ENCODE measurements around the gene SMARCA4.
"Not testable (repeated sequence)": the region's sequence is repeated elsewhere in the genome, so short reads cannot be mapped to it uniquely, and the experiment has no call there.

Gene SMARCA4

GRCh38 chr19:11041194-11041593 lies 80.4 kb downstream of the SMARCA4 start:
- no peak for DNase-seq

- DNase-seq = no peak
These were observed 81.3 kb downstream of the SMARCA4 start for GRCh38 chr19:11041966-11042627.

GRCh38 chr19:11044431-11044830 lies 83.6 kb downstream of the SMARCA4 start:
- no peak for DNase-seq

- DNase-seq = no peak
These were observed 84.7 kb downstream of the SMARCA4 start for GRCh38 chr19:11045536-11045935.

GRCh38 chr19:11046605-11047354 lies 86.0 kb downstream of the SMARCA4 start:
- no peak for DNase-seq

GRCh38 chr19:11047866-11048265 lies 87.0 kb downstream of the SMARCA4 start:
- DNase-seq = no peak

GRCh38 chr19:11050323-11051114 lies 89.7 kb downstream of the SMARCA4 start:
- DNase-seq = no peak

GRCh38 chr19:11053817-11054195 lies 93.0 kb downstream of the SMARCA4 start:
- no peak for DNase-seq

- no peak for DNase-seq
These were observed 93.4 kb downstream of the SMARCA4 start for GRCh38 chr19:11054200-11054599.

- no peak for DNase-seq
These were observed 93.8 kb downstream of the SMARCA4 start for GRCh38 chr19:11054628-11055027.

- DNase-seq = no peak
These were observed 97.6 kb downstream of the SMARCA4 start for GRCh38 chr19:11058246-11059030.

- no peak for DNase-seq
These were observed 98.9 kb downstream of the SMARCA4 start for GRCh38 chr19:11059511-11060358.

- DNase-seq = no peak
These were observed 101.1 kb downstream of the SMARCA4 start for GRCh38 chr19:11061952-11062351.

GRCh38 chr19:11063434-11063833 lies 102.6 kb downstream of the SMARCA4 start:
- DNase-seq = no peak

- DNase-seq = no peak
These were observed 104.0 kb downstream of the SMARCA4 start for GRCh38 chr19:11064831-11065303.

- DNase-seq = no peak
These were observed 105.5 kb downstream of the SMARCA4 start for GRCh38 chr19:11066326-11066725.

GRCh38 chr19:11067356-11068113 lies 106.7 kb downstream of the SMARCA4 start:
- no peak for DNase-seq

- DNase-seq = no peak
These were observed 108.7 kb downstream of the SMARCA4 start for GRCh38 chr19:11069561-11069960.

- DNase-seq = no peak
These were observed 109.3 kb downstream of the SMARCA4 start for GRCh38 chr19:11070123-11070522.

GRCh38 chr19:11073568-11073967 lies 112.7 kb downstream of the SMARCA4 start:
- no peak for DNase-seq

- DNase-seq = not testable (repeated sequence)
These were observed 116.0 kb downstream of the SMARCA4 start for GRCh38 chr19:11076792-11077191.
